Peyer's patch (tissue), 4 donors: ENCODE results near the gene INPP4A.

Experiments
- CTCF ChIP-seq, 6 experiments: fragments of 450-650 bp in 4 of 6; fragments of 200-600 bp in 2 of 6; sonication (generic) in 1 of 6; IDR thresholded peaks; one replicate each; pipeline ENCODE4 v1.5.1; 2017 to 2019; ENCODE audit warnings: antibody characterized with exemption in 6 of 6, mild to moderate bottlenecking in 3 of 6, moderate library complexity in 1 of 6
- POLR2A ChIP-seq, 2 donors: fragments of 450-650 bp; IDR thresholded peaks; one replicate each; pipeline ENCODE4 v1.5.1; 2017; ENCODE audit warnings: antibody characterized with exemption in 2 of 2, mild to moderate bottlenecking in 2 of 2, moderate library complexity in 2 of 2

GRCh38 chr2:98505311-98505808 is 60.7 kb downstream of the INPP4A start:
- TF ChIP-seq POLR2A (IDR thresholded peaks at IDR 0.05) (no peak), CTCF (IDR thresholded peaks at IDR 0.05) (no peak)
